OCI-LY3 (cell line): ENCODE measurements around the gene BST1.

ENCODE experiments used
- H2AFZ ChIP-seq: fragments of 200-600, 300-600 bp; shearing (Covaris generic); 2 replicates; pipeline ENCODE4 v1.6.0; 2014; ENCODE audit warnings: antibody characterized with exemption, low read depth, low read length
- H3K27ac ChIP-seq: fragments of 200-600, 300-600 bp; sonication (generic); 2 replicates; pipeline ENCODE4 v1.5.1; 2014; ENCODE audit warnings: mild to moderate bottlenecking, low read length, moderate library complexity, mixed read lengths
- H3K27me3 ChIP-seq: fragments of 200-600, 300-600 bp; sonication (generic); 2 replicates; pipeline ENCODE4 v1.6.1; 2014; ENCODE audit warnings: low read depth, low read length, mixed read lengths
- H3K36me3 ChIP-seq: fragments of 200-600, 300-600 bp; sonication (generic); replicated peaks from 2 replicates; pipeline ENCODE3; 2014; ENCODE audit warnings: low read depth, low read length, mixed read lengths
- H3K4me1 ChIP-seq: fragments of 300-600, 200-600 bp; sonication (generic); 2 replicates; pipeline ENCODE4 v1.6.1; 2014; ENCODE audit warnings: low read length, mixed read lengths
- H3K4me2 ChIP-seq: fragments of 200-600, 300-600 bp; sonication (generic); 2 replicates; pipeline ENCODE4 v1.6.1; 2014; ENCODE audit warnings: low read length, mixed read lengths
- H3K4me3 ChIP-seq: fragments of 300-600, 200-600 bp; sonication (generic); 2 replicates; pipeline ENCODE4 v1.5.1; 2014; ENCODE audit warnings: antibody characterized with exemption, mild to moderate bottlenecking, low read length, moderate library complexity
- H3K79me2 ChIP-seq: fragments of 300-600, 200-600 bp; shearing (Covaris generic); 2 replicates; pipeline ENCODE4 v1.6.1; 2014; ENCODE audit warnings: mild to moderate bottlenecking, low read length, mixed read lengths
- H3K9ac ChIP-seq: fragments of 300-600, 200-600 bp; shearing (Covaris generic); 2 replicates; pipeline ENCODE4 v1.6.0; 2014; ENCODE audit warnings: mild to moderate bottlenecking, low read length, moderate library complexity
- H3K9me3 ChIP-seq: fragments of 200-600, 300-600 bp; shearing (Covaris generic); 2 replicates; pipeline ENCODE4 v1.6.1; 2014; ENCODE audit warnings: low read length, mixed read lengths; ENCODE audit not compliant: insufficient read depth
- H4K20me1 ChIP-seq: fragments of 200-600, 300-600 bp; sonication (generic); 2 replicates; pipeline ENCODE4 v1.6.1; 2016; ENCODE audit warnings: low read length, mixed read lengths; ENCODE audit not compliant: insufficient read depth
- CTCF ChIP-seq: fragments of 200-600, 300-600 bp; sonication (generic); IDR thresholded peaks from 2 replicates; pipeline ENCODE4 v1.5.1; 2014; ENCODE audit warnings: antibody characterized with exemption, low read length, low read depth
- EZH2phosphoT487 ChIP-seq: fragments of 200-600 bp; shearing (Covaris generic); IDR thresholded peaks from 2 replicates; pipeline ENCODE4 v1.6.1; 2018; ENCODE audit warnings: antibody characterized with exemption, mixed run types, low read depth

The BST1 gene

GRCh38 chr4:15674046-15674445 is 28.8 kb upstream of the BST1 start:
- Histone ChIP-seq H3K4me1 (peaks cover 6% of the 10 kb centered on the region; the same call in 1 of the 2 replicates), H4K20me1 (no peaks in the 10 kb centered on the region), H3K79me2 (peaks cover 19% of the 10 kb centered on the region; the same call in 1 of the 2 replicates), H3K9me3 (no peaks in the 10 kb centered on the region), H3K27ac (no peak overlapping the region), H3K9ac (no peak overlapping the region), H2AFZ (no peak overlapping the region), H3K36me3 (no peaks in the 10 kb centered on the region), H3K4me2 (no peak overlapping the region), H3K4me3 (no peak overlapping the region), H3K27me3 (no peaks in the 10 kb centered on the region)
- TF ChIP-seq EZH2phosphoT487 = no peak
- no peak for TF ChIP-seq CTCF

DNA sequence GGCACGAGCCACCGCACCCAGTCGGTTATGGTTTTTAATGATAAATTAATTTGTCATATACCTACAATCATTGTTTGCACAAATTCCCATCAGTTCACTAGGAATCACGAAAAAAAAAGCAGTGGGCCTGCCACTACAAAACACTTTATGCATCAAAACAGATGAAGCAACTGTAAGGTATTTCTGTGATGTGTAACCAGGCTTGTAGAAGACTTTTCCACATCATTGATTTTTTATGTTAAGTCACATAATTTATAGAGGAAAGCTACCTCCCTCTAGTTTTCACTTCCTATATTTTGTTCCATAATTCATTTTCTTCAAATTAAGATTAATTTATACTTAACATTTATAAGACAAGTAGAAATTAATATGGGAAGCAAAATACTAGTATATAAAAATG is 27.9 kb upstream of the BST1 start:
- Histone ChIP-seq H3K9ac (no peak overlapping the region), H4K20me1 (no peaks in the 10 kb centered on the region), H3K27me3 (no peaks in the 10 kb centered on the region), H3K27ac (no peak overlapping the region), H2AFZ (no peak overlapping the region), H3K4me2 (no peak overlapping the region), H3K9me3 (no peaks in the 10 kb centered on the region), H3K36me3 (peaks cover 3% of the 10 kb centered on the region), H3K4me3 (no peak overlapping the region), H3K79me2 (peaks cover 23% of the 10 kb centered on the region), H3K4me1 (peaks cover 9% of the 10 kb centered on the region; the same call in 1 of the 2 replicates)
- no peak for TF ChIP-seq CTCF
- no peak for TF ChIP-seq EZH2phosphoT487

DNA sequence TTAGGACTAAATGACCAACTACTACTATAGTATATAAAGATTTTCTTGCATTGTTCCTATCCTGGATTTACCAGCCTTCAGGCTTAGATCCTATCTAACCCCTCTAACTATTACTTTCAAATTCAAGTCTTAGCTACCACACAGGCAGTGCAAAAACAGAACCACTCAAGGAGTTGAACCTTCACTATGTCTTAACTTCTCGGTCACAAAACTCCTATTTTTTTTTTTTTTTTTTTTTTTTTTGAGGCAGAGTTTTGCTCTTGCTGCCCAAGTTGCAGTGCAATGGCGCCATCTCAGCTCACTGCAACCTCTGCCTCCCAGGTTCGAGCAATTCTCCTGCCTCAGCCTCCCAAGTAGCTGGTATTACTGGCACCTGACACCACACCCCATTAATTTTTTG is 27.5 kb upstream of the BST1 start:
- H3K4me2 ChIP-seq = no peak overlapping the region
- TF ChIP-seq CTCF (no peak), EZH2phosphoT487 (no peak)
- H3K79me2 ChIP-seq = peaks cover 27% of the 10 kb centered on the region
- no peak overlapping the region for H3K27ac ChIP-seq
- no peaks in the 10 kb centered on the region for H4K20me1 ChIP-seq
- no peaks in the 10 kb centered on the region for H3K9me3 ChIP-seq
- H3K4me3 ChIP-seq = no peak overlapping the region
- H2AFZ ChIP-seq = no peak overlapping the region
- H3K36me3 ChIP-seq = peaks cover 5% of the 10 kb centered on the region
- no peak overlapping the region for H3K9ac ChIP-seq
- peaks cover 13% of the 10 kb centered on the region; the same call in 1 of the 2 replicates for H3K4me1 ChIP-seq
- no peaks in the 10 kb centered on the region for H3K27me3 ChIP-seq

GRCh38 chr4:15676039-15676438 is 26.8 kb upstream of the BST1 start:
- Histone ChIP-seq H3K9ac (no peak overlapping the region), H3K4me1 (peaks cover 13% of the 10 kb centered on the region; the same call in 1 of the 2 replicates), H3K4me2 (no peak overlapping the region), H2AFZ (no peak overlapping the region), H3K4me3 (no peak overlapping the region), H4K20me1 (no peaks in the 10 kb centered on the region), H3K36me3 (peaks cover 5% of the 10 kb centered on the region), H3K27me3 (no peaks in the 10 kb centered on the region), H3K9me3 (no peaks in the 10 kb centered on the region), H3K79me2 (peaks cover 29% of the 10 kb centered on the region), H3K27ac (no peak overlapping the region)
- TF ChIP-seq CTCF (no peak), EZH2phosphoT487 (no peak)
